T-helper 1 cell treated with Interleukin-12 subunit alpha and Interleukin-12 subunit beta and Interleukin-4 antibody, amounts not matched to agents 30 μg/mL and 1 μg/mL, for 36 hours (primary cell): ENCODE measurements around the gene TP53BP1.
"Not testable (repeated sequence)": the region's sequence is repeated elsewhere in the genome, so short reads cannot be mapped to it uniquely, and the experiment has no call there.

Experiments used
- H3K27ac Mint-ChIP-seq: one replicate; pipeline ENCODE4 v1.8.0; 2021; ENCODE audit warnings: mild to moderate bottlenecking, mixed read lengths
- H3K27me3 Mint-ChIP-seq: one replicate; pipeline ENCODE4 v1.8.0; 2021; ENCODE audit warnings: low read depth, mixed read lengths
- H3K36me3 Mint-ChIP-seq: one replicate; pipeline ENCODE4 v1.8.0; 2021; ENCODE audit warnings: low read depth, mixed read lengths
- H3K4me1 Mint-ChIP-seq: one replicate; pipeline ENCODE4 v1.8.0; 2021; ENCODE audit warnings: low read depth, mixed read lengths
- H3K4me3 Mint-ChIP-seq: one replicate; pipeline ENCODE4 v1.8.0; 2021; ENCODE audit warnings: mild to moderate bottlenecking, moderate library complexity, mixed read lengths
- H3K9me3 Mint-ChIP-seq: one replicate; pipeline ENCODE4 v1.8.0; 2021; ENCODE audit warnings: mixed read lengths

Gene TP53BP1

DNA sequence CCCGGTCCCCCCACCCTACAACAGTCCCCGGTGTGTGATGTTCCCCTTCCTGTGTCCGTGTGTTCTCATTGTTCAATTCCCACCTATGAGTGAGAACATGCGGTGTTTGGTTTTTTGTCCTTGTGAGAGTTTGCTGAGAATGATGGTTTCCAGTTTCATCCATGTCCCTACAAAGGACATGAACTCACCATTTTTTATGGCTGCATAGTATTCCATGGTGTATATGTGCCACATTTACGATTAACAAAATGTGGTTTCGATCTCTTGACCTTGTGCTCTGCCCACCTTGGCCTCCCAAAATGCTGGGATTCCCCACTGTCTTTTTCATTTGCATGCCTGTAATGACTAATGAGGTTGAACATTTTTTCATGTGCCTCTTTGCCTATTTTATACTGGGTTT is 99.4 kb downstream of the TP53BP1 start:
- H3K27me3 Mint-ChIP-seq, H3K27ac Mint-ChIP-seq, H3K9me3 Mint-ChIP-seq, H3K4me1 Mint-ChIP-seq, H3K4me3 Mint-ChIP-seq: not testable (repeated sequence)
- peaks cover 54% of the 10 kb centered on the region for H3K36me3 Mint-ChIP-seq

DNA sequence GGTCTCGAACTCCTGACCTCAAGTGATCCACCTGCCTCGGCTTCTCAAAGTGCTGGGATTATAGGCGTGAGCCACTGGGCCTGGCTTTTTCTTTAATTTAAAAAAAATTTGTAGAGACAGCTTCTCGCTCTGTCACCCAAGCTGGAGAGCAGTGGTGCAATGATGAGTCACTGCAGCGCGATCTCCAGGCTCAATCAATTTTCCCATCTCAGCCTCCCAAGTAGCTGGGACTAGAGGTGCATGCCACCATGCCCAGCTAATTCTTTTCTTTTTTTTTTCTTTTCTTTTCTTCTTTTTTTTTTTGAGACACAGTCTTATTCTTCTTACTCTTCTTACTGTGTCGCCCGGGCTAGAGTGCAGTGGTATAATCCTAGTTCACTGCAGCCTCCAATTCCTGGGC is 102.2 kb downstream of the TP53BP1 start:
- no peak overlapping the region for H3K4me3 Mint-ChIP-seq
- H3K36me3 Mint-ChIP-seq: peaks cover 47% of the 10 kb centered on the region
- H3K9me3 Mint-ChIP-seq: no peaks in the 10 kb centered on the region
- no peak overlapping the region for H3K27ac Mint-ChIP-seq
- H3K27me3 Mint-ChIP-seq: no peaks in the 10 kb centered on the region
- peaks cover 2% of the 10 kb centered on the region for H3K4me1 Mint-ChIP-seq

DNA sequence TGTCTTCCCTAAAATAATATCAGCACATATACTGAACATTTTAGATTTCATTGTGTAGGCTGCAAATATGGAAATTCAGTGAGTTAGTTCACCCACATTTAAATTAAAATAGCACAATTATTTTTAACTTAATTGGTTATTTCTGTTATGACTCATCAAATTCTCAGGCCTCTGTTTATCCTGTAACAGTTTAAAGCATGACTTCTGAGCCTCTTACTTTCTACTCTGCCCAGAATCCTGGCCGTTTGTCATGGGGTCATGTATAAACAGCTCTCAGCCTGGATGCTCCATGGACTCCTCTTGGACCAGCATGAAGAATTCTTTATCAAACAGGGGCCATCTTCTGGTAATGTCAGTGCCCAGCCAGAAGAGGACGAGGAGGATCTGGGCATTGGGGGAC is 109.9 kb downstream of the TP53BP1 start:
- Mint-ChIP-seq H3K4me3 (no peak overlapping the region), H3K36me3 (peaks cover 49% of the 10 kb centered on the region), H3K27ac (no peak overlapping the region), H3K4me1 (no peaks in the 10 kb centered on the region), H3K27me3 (no peaks in the 10 kb centered on the region), H3K9me3 (no peaks in the 10 kb centered on the region)

DNA sequence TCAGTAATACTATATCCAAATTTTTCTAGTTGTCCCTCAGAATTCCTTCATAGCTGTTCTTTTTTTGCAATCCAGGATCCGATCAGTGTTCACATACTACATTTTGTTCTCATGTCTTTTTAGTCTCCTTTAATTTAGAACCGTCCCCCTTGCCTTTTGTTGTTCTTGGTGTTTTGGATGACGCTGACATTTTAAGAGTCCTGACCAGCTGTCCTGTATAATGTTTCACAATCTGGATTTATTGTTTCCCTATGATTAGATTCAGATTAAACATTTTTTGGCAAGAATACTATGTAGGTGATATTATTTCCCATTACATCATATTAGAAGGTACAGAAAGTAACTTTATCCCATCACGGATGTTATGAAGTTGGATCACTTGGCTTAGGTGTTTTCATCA is 110.6 kb downstream of the TP53BP1 start:
- Mint-ChIP-seq H3K4me1 (no peaks in the 10 kb centered on the region), H3K9me3 (no peaks in the 10 kb centered on the region), H3K36me3 (peaks cover 55% of the 10 kb centered on the region), H3K27ac (no peak overlapping the region), H3K4me3 (no peak overlapping the region), H3K27me3 (no peaks in the 10 kb centered on the region)

DNA sequence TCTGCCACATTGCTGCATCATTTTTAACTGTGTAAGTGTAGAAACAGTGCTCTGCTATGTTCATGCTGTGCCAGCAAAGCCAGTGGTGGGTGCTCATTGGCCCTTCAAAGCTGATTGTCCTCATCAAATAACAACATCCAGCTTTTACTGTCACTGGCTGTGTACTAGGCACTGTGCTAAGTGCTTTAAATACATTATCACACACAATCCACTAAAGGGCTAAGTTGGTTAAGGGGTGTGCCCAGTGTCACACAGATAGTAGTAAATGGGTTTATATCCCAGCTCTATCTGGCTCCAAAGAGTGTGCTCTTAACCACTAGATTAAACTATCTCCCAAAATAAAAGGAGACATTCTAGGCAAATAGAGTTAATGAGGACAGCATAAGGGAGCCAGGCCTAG is 114.4 kb downstream of the TP53BP1 start:
- Mint-ChIP-seq H3K4me3 (no peak overlapping the region), H3K27ac (no peak overlapping the region), H3K27me3 (no peaks in the 10 kb centered on the region), H3K4me1 (peaks cover 5% of the 10 kb centered on the region), H3K36me3 (peaks cover 29% of the 10 kb centered on the region), H3K9me3 (no peaks in the 10 kb centered on the region)

DNA sequence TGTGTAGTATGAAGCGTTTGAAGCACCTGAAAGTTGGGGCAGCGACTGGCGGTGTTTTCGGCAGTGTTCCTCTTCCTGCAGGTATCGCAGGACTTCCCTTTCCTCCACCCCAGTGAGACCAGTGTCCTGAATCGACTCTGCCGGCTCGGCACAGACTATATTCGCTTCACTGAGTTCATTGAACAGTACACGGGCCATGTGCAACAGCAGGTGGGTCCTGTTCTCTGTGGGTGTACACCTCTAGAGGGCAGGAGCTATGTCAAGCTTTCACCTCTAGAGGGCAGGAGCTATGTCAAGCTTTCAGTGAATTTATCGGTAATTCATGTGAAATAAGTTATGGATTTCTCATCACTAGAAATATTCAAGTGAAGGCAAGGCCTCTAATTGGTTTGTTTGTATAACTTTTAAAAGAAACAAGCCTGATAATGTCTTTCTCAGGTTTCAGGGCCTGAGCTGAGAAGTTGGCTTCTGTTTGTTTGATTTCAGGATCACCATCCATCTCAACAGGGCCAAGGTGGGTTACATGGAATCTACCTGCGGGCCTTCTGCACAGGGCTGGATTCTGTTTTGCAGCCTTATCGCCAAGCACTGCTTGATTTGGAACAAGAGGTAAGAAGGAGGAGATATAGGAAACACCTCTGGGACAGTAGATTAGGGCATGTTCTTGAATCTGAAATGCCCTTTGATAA is 116.8 kb downstream of the TP53BP1 start:
- peaks cover 21% of the 10 kb centered on the region for H3K4me1 Mint-ChIP-seq
- peaks cover 24% of the 10 kb centered on the region for H3K36me3 Mint-ChIP-seq
- H3K27me3 Mint-ChIP-seq: no peaks in the 10 kb centered on the region
- no peak overlapping the region for H3K27ac Mint-ChIP-seq
- no peaks in the 10 kb centered on the region for H3K9me3 Mint-ChIP-seq
- no peak overlapping the region for H3K4me3 Mint-ChIP-seq

DNA sequence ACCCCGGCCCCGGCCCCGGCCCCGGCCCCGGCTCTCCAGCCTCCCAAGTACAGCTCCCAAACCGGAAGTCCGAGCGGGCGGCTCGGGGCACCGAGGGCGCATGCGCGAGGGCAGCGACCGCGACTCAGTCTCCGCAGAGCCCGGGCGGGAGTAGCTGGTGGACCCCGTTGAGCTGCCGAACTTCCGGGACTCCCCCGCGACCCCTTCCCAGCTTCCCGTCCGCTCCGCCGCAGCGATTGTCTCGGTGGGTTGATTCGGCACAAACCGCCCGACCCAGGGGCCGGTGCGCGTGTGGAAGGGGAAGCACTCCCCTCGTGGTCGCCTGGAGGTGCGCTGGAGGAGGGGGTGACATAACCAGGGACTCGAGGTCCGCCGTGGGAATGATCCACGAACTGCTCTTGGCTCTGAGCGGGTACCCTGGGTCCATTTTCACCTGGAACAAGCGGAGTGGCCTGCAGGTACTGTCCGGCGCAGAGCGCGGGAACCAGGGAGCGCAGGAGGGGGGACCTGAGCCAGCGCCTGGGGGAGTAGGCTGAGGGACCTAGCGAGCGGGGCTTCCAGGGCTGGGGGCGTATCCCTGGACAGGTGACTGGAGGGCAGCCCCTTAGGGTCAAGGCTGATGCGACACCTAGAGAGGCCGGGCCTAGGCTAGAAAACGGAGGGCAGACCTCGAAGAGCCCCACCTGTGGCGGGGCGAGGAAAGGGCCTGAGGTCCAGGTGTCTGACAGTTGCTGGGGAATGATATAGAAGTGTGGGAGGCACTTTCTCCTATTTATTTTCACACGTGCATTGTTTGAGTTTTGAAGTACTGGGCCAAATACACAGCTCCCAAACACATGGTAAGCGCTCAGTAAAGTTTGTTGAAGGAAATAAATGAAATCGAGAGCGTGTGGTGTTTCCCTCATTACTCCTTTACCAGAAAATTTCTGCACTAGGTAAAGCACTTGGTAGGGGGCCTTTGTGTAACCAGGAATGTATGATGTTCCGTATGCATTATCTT is 121.7 kb downstream of the TP53BP1 start, which contains the start of the genes TUBGCP4 and ZSCAN29:
Gene TUBGCP4 (plus strand): TSS at position 127 of the 1,000 bp plus-strand sequence. CDS start 254 bp downstream, at position 381.
Gene ZSCAN29 (minus strand): TSS at position 69 of the 1,000 bp plus-strand sequence. CDS start 1,130 bp downstream, outside the sequence.
- peaks cover 45% of the 10 kb centered on the region for H3K36me3 Mint-ChIP-seq

DNA sequence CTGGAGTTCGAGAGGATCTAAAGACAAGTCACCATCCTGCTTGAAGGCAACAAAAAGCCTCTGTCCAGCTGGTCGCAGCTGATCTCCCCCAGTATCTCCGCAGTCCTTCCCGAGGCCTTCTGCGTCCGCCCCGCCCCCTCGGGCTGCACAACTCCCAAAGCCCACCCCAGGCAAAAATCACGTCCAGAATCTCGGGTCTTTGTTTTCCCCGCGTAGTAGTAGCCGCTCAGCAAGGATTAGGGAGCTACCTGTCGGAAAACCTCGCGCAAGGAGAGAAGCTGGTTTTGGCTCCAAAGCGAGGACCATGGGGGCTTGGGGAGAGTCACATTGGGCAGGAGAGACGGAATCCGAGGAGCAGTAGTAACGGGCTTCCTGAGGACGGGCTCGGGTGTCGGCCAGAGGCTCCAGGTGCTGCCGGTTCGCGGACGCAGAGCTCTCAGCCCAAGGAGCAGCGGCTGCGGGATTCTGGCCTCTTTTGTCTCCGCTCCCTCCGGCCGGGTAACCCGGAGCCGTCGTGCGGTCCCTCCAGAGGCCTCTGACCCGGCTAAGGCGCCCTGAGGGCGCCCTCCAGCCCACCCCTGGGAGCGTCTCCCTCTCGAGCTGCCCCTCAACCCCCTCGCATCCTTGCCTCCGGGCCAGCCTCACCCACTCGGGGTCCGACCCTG is 122.5 kb downstream of the TP53BP1 start:
- H3K4me3 Mint-ChIP-seq: peak overlapping the region; percentile 91
- H3K36me3 Mint-ChIP-seq: peaks cover 51% of the 10 kb centered on the region
- peaks cover 49% of the 10 kb centered on the region for H3K4me1 Mint-ChIP-seq
- peak overlapping the region; percentile 74 for H3K27ac Mint-ChIP-seq
- peaks cover 38% of the 10 kb centered on the region for H3K9me3 Mint-ChIP-seq
- no peaks in the 10 kb centered on the region for H3K27me3 Mint-ChIP-seq

More for the DNA sequence above, 121.7 kb downstream of the TP53BP1 start, which contains the start of the genes TUBGCP4 and ZSCAN29:
- Mint-ChIP-seq H3K27ac (peak within 1 kb of the TSS; percentile 80), H3K4me3 (peak within 1 kb of the TSS; percentile 91), H3K9me3 (peaks cover 31% of the 10 kb centered on the region), H3K27me3 (no peaks in the 10 kb centered on the region), H3K4me1 (peaks cover 52% of the 10 kb centered on the region)

DNA sequence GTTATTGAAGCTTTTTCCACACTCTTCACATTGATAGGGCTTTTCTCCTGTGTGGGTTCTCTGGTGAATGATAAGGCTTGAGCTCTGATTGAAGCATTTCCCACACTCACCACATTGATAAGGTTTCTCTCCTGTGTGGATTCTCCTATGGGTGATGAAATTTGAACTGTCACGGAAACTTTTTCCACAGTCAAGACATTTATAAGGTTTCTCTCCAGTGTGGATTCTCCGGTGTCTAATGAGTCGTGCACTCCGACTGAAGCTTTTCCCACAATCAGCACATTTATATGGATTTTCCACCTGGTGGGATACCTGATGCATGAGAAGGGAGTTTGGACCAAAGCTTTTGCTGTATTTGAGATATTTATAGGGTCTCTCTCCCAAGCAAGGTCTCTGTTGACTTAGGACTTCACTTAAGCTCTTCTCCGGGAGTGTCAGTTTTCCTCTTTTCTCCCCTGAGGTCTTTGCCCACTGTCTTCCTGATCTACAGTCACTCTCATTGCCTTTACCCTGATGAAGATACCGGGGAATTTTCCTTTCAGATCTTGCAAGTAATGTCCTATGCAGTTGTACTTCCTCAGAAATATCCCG is 131.5 kb downstream of the TP53BP1 start:
- H3K27me3 Mint-ChIP-seq: no peaks in the 10 kb centered on the region
- H3K36me3 Mint-ChIP-seq: peaks cover 79% of the 10 kb centered on the region
- H3K9me3 Mint-ChIP-seq: peaks cover 70% of the 10 kb centered on the region
- no peak overlapping the region for H3K4me3 Mint-ChIP-seq
- no peak overlapping the region for H3K27ac Mint-ChIP-seq
- peaks cover 5% of the 10 kb centered on the region for H3K4me1 Mint-ChIP-seq

DNA sequence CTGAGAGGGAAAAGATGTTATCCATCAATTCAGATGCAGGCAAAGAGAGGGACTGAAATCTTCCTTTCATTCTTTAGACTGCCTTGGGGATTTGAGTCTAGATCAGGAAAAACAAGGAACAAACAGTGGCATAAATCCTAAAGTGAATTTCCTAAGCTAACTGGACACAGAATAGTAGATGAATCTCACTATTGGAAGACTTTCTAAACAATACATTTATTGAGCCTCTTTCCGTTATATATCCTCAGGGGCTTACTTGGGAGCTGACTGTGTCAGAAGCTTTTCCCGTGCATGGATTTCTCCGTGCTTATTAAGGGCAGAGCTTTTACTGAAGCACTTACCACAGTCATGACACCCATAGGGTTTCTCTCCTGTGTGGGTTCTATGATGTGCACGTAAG is 132.1 kb downstream of the TP53BP1 start:
- Mint-ChIP-seq H3K9me3 (peaks cover 64% of the 10 kb centered on the region), H3K4me1 (peaks cover 3% of the 10 kb centered on the region), H3K27ac (no peak overlapping the region), H3K27me3 (no peaks in the 10 kb centered on the region), H3K4me3 (no peak overlapping the region), H3K36me3 (peaks cover 76% of the 10 kb centered on the region)
